Esophagus squamous epithelium (tissue), 4 donors: ENCODE results near the gene CHRM1.

Experiments used
- POLR2A ChIP-seq, 4 donors: fragments of 450-650 bp; IDR thresholded peaks; one replicate each; pipeline ENCODE4 v1.6.1; 2017; ENCODE audit warnings: antibody characterized with exemption in 4 of 4, mild to moderate bottlenecking in 4 of 4, moderate library complexity in 3 of 4
- TF ChIP-seq, protein P1 (sequence below), 6 experiments: fragments of 450-650 bp in 4 of 6; fragments of 200-600 bp in 2 of 6; sonication (generic) in 2 of 6; IDR thresholded peaks; one replicate each; pipeline ENCODE4 v1.5.1; 2016 to 2019; ENCODE audit warnings: antibody characterized with exemption in 6 of 6, mild to moderate bottlenecking in 4 of 6, moderate library complexity in 4 of 6

DNA sequence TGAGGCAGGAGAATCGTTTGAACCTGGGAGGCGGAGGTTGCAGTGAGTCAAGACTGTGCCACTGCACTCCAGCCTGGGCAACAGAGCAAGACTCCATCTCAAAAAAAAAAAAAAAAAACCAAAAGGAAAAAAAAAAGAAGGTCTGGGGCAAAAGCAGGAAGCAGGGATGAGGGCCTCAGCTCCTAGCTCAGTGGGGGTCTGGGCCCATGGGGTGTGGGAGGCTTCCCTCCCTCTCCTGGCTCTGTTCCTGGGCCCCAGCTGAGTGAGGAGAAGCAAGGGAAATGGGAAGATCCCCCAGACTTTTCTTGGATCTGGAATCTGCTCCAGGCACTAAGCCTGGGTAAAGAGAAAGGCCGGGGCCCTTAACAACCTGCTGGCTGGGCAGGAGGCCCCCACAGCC, 8.9 kb downstream of the CHRM1 start:
- TF ChIP-seq POLR2A (IDR thresholded peaks at IDR 0.05) = no peak
- TF ChIP-seq, protein P1, sequence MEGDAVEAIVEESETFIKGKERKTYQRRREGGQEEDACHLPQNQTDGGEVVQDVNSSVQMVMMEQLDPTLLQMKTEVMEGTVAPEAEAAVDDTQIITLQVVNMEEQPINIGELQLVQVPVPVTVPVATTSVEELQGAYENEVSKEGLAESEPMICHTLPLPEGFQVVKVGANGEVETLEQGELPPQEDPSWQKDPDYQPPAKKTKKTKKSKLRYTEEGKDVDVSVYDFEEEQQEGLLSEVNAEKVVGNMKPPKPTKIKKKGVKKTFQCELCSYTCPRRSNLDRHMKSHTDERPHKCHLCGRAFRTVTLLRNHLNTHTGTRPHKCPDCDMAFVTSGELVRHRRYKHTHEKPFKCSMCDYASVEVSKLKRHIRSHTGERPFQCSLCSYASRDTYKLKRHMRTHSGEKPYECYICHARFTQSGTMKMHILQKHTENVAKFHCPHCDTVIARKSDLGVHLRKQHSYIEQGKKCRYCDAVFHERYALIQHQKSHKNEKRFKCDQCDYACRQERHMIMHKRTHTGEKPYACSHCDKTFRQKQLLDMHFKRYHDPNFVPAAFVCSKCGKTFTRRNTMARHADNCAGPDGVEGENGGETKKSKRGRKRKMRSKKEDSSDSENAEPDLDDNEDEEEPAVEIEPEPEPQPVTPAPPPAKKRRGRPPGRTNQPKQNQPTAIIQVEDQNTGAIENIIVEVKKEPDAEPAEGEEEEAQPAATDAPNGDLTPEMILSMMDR (IDR thresholded peaks at IDR 0.05) = no peak
